ENCODE data around the gene SF1.

SF1 gene

GRCh38 chr11:64745189-64745520 is 33.2 kb downstream of the SF1 start:
- Histone ChIP-seq H3K27ac (replicated peaks) (peak overlapping the region; percentile 97), H3K4me3 (replicated peaks; ENCODE audit: insufficient read depth, low read length) (peak overlapping the region; percentile 35), H3K27me3 (ENCODE audit: insufficient read depth, poor library complexity, severe bottlenecking) (no peaks in the 10 kb centered on the region)
- peak; percentile 79 to 97 for DNase-seq (ENCODE audit: low read depth in 1 of 2, low spot score in 1 of 2)
- TF ChIP-seq GABPA (IDR thresholded peaks at IDR 0.05; ENCODE audit: low read depth) (0 out of 2 replicates have a peak, but pooled peaks have one; percentile 24), REST (IDR thresholded peaks at IDR 0.05; ENCODE audit: insufficient replicate concordance, low read depth) (no peak), POLR2AphosphoS5 (IDR thresholded peaks at IDR 0.05; ENCODE audit: low read depth) (peak; percentile 48; the same call in 1 of the 2 replicates), SPI1 (IDR thresholded peaks at IDR 0.05; ENCODE audit: borderline replicate concordance, low read depth) (peak; percentile 92)
- TF ChIP-seq, protein P1, sequence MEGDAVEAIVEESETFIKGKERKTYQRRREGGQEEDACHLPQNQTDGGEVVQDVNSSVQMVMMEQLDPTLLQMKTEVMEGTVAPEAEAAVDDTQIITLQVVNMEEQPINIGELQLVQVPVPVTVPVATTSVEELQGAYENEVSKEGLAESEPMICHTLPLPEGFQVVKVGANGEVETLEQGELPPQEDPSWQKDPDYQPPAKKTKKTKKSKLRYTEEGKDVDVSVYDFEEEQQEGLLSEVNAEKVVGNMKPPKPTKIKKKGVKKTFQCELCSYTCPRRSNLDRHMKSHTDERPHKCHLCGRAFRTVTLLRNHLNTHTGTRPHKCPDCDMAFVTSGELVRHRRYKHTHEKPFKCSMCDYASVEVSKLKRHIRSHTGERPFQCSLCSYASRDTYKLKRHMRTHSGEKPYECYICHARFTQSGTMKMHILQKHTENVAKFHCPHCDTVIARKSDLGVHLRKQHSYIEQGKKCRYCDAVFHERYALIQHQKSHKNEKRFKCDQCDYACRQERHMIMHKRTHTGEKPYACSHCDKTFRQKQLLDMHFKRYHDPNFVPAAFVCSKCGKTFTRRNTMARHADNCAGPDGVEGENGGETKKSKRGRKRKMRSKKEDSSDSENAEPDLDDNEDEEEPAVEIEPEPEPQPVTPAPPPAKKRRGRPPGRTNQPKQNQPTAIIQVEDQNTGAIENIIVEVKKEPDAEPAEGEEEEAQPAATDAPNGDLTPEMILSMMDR (IDR thresholded peaks at IDR 0.05; ENCODE audit: insufficient read depth, low read length): no peak

DNA sequence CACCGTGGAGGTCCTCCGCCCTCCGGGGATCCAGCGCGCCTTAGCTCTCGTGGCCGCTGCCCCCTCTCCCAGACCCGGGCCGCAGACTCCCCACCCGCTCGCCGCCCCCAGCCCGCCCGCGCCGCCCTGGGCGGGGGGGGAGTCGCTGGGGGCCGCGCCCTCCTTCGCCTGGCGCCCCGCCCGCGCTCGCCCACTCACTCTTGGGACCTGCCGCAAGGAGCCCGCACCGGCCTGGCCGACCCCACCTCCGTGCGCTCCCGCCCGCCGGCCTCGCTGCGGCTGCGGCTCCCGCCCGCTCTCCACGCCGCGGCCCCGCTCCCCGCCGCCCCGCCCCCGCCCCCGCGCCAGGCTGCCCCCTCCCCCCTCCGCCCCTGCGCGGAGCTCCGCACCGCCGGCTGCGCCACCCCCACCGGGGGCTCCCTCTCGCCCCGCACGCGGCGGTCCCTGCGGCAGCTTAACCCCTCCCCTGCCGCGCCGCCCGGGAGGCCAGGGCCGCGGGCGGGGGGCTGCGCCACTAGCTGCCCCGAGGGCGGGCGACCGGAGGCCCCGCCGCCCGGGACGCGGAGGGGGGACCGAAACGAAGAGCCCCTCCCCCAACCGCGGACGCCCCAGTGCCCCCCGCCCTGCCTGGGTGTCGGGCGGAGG is 33.7 kb downstream of the SF1 start:
- peak overlapping the region; percentile 85 for H3K4me3 ChIP-seq (replicated peaks; ENCODE audit: insufficient read depth, low read length)

GRCh38 chr11:64743591-64744543 is 34.5 kb downstream of the SF1 start, which contains the start of gene RASGRP2:
Gene RASGRP2, minus strand, starts transcription at chr11:64744142. Its CDS starts 1,276 bp downstream, at chr11:64742866.
- DNase-seq (ENCODE audit: low read depth in 1 of 2, low spot score in 1 of 2): peak; percentile 86 to 94

More for the DNA sequence above, 33.7 kb downstream of the SF1 start:
- Histone ChIP-seq H3K27ac (replicated peaks) (peak overlapping the region; percentile 99), H3K27me3 (ENCODE audit: insufficient read depth, poor library complexity, severe bottlenecking) (no peaks in the 10 kb centered on the region)
- TF ChIP-seq POLR2AphosphoS5 (IDR thresholded peaks at IDR 0.05; ENCODE audit: low read depth) (no peak), GABPA (IDR thresholded peaks at IDR 0.05; ENCODE audit: low read depth) (no peak)
- peak in 1 of 2 experiments; percentile 52 for DNase-seq (ENCODE audit: low read depth in 1 of 2, low spot score in 1 of 2)

More at GRCh38 chr11:64743591-64744543, 34.5 kb downstream of the SF1 start, which contains the start of gene RASGRP2:
- peak within 1 kb of the TSS; percentile 99 for H3K27ac ChIP-seq (replicated peaks)
- TF ChIP-seq, protein P1 (IDR thresholded peaks at IDR 0.05; ENCODE audit: insufficient read depth, low read length): peak; percentile 78
- no peak for TF ChIP-seq REST (IDR thresholded peaks at IDR 0.05; ENCODE audit: insufficient replicate concordance, low read depth)
- TF ChIP-seq GABPA (IDR thresholded peaks at IDR 0.05; ENCODE audit: low read depth): no peak
- TF ChIP-seq SPI1 (IDR thresholded peaks at IDR 0.05; ENCODE audit: borderline replicate concordance, low read depth): no peak
- peak; percentile 92 for TF ChIP-seq POLR2AphosphoS5 (IDR thresholded peaks at IDR 0.05; ENCODE audit: low read depth)
- H3K4me3 ChIP-seq (replicated peaks; ENCODE audit: insufficient read depth, low read length): peak within 1 kb of the TSS; percentile 85
- no peaks in the 10 kb centered on the region for H3K27me3 ChIP-seq (ENCODE audit: insufficient read depth, poor library complexity, severe bottlenecking)

Data from HL-60 (cell line).